Neural progenitor cell (in vitro differentiated cells): ENCODE data around the gene ESPNL. TPM values are rescaled to one million over a fixed set of nuclear protein-coding genes. Genes with fewer than 3 reads are reported as not detected.

Experiments used
- DNase-seq: peaks from one replicate; pipeline ENCODE4 v3.0.0-alpha.2; 2016; ENCODE audit warnings: low spot score
- H2AFZ ChIP-seq: fragments of 200-600 bp; sonication (generic); replicated peaks from 2 replicates; pipeline ENCODE4 v1.6.1; 2016; ENCODE audit warnings: antibody characterized with exemption
- H3F3A ChIP-seq: fragments of 200-600 bp; sonication (generic); 2 replicates; pipeline ENCODE4 v1.6.1; 2016; ENCODE audit warnings: antibody characterized with exemption, low read depth
- H3K27ac ChIP-seq: fragments of 200-600 bp; sonication (generic); 2 replicates; pipeline ENCODE4 v1.5.1; 2016; ENCODE audit warnings: mild to moderate bottlenecking
- H3K27me3 ChIP-seq: fragments of 200-600 bp; sonication (generic); 2 replicates; pipeline ENCODE4 v1.6.1; 2016; ENCODE audit warnings: mild to moderate bottlenecking, moderate library complexity
- H3K36me3 ChIP-seq: fragments of 200-600 bp; sonication (generic); 2 replicates; pipeline ENCODE4 v1.5.1; 2016
- H3K4me1 ChIP-seq: fragments of 200-600 bp; sonication (generic); 2 replicates; pipeline ENCODE4 v1.6.1; 2016; ENCODE audit warnings: mixed run types
- H3K4me2 ChIP-seq: fragments of 200-600 bp; sonication (generic); 2 replicates; pipeline ENCODE4 v1.6.1; 2016
- H3K4me3 ChIP-seq: fragments of 200-600 bp; sonication (generic); 2 replicates; pipeline ENCODE4 v1.5.1; 2016
- H3K79me2 ChIP-seq: fragments of 200-600 bp; sonication (generic); 2 replicates; pipeline ENCODE4 v1.6.1; 2016; ENCODE audit warnings: low read depth
- H3K9ac ChIP-seq: fragments of 200-600 bp; sonication (generic); 2 replicates; pipeline ENCODE4 v1.6.1; 2016
- H3K9me3 ChIP-seq: fragments of 200-600 bp; sonication (generic); 2 replicates; pipeline ENCODE4 v1.5.1; 2016; ENCODE audit warnings: low read depth
- H4K20me1 ChIP-seq: fragments of 200-600 bp; sonication (generic); 2 replicates; pipeline ENCODE4 v1.6.1; 2016; ENCODE audit warnings: low read depth
- H3K27ac Mint-ChIP-seq: 3 replicates; pipeline ENCODE4 v1.8.0; 2021; ENCODE audit warnings: mixed read lengths
- H3K27me3 Mint-ChIP-seq: 2 replicates; pipeline ENCODE4 v1.8.0; 2022; ENCODE audit warnings: low read depth, mild to moderate bottlenecking, inconsistent platforms, moderate library complexity, mixed read lengths; ENCODE audit not compliant: insufficient read depth
- H3K36me3 Mint-ChIP-seq: 3 replicates; pipeline ENCODE4 v1.8.0; 2021; ENCODE audit warnings: mixed read lengths
- H3K4me1 Mint-ChIP-seq: 3 replicates; pipeline ENCODE4 v1.8.0; 2021; ENCODE audit warnings: mixed read lengths
- H3K4me3 Mint-ChIP-seq: 3 replicates; pipeline ENCODE4 v1.8.0; 2021; ENCODE audit warnings: mild to moderate bottlenecking, moderate library complexity, mixed read lengths
- H3K9me3 Mint-ChIP-seq: 3 replicates; pipeline ENCODE4 v1.8.0; 2020; ENCODE audit warnings: mixed read lengths
- CTCF ChIP-seq: fragments of 200-600 bp; sonication (generic); IDR thresholded peaks from 2 replicates; pipeline ENCODE4 v1.5.1; 2017; ENCODE audit warnings: antibody characterized with exemption, mild to moderate bottlenecking
- EZH2 ChIP-seq: fragments of 200-600 bp; sonication (generic); IDR thresholded peaks from 2 replicates; pipeline ENCODE4 v1.6.1; 2017; ENCODE audit warnings: antibody characterized with exemption, mild to moderate bottlenecking, moderate library complexity
- EZH2phosphoT487 ChIP-seq: fragments of 200-600 bp; sonication (generic); IDR thresholded peaks from 2 replicates; pipeline ENCODE4 v1.6.1; 2017; ENCODE audit warnings: antibody characterized with exemption
- total RNA-seq: library from RNA; depleted of rRNA; stranded (reverse); fragments of >200 nt; gene quantifications from 2 replicates; pipeline ENCODE4 v1.2.3, GENCODE V29; 2015; ENCODE audit warnings: low replicate concordance

The ESPNL gene
- total RNA-seq, 1 donor from 2014 or later: 0.58 TPM

GRCh38 chr2:238145851-238146250 is 45.7 kb downstream of the ESPNL start:
- no peak for DNase-seq
- Histone ChIP-seq H2AFZ (no peak overlapping the region), H3K4me2 (no peak overlapping the region), H3K36me3 (no peaks in the 10 kb centered on the region), H4K20me1 (no peaks in the 10 kb centered on the region), H3K27ac (no peak overlapping the region), H3K9ac (no peak overlapping the region), H3K79me2 (no peaks in the 10 kb centered on the region), H3K4me3 (no peak overlapping the region), H3K9me3 (no peaks in the 10 kb centered on the region), H3K27me3 (no peaks in the 10 kb centered on the region), H3K4me1 (no peaks in the 10 kb centered on the region), H3F3A (no peaks in the 10 kb centered on the region)
- no peak overlapping the region for H3K27ac Mint-ChIP-seq
- H3K4me3 Mint-ChIP-seq: no peak overlapping the region
- no peaks in the 10 kb centered on the region for H3K4me1 Mint-ChIP-seq
- H3K9me3 Mint-ChIP-seq: no peaks in the 10 kb centered on the region
- H3K36me3 Mint-ChIP-seq: no peaks in the 10 kb centered on the region
- peaks cover 7% of the 10 kb centered on the region for H3K27me3 Mint-ChIP-seq
- no peak for TF ChIP-seq EZH2phosphoT487
- TF ChIP-seq EZH2: no peak
- TF ChIP-seq CTCF: no peak

GRCh38 chr2:238146884-238147544 is 46.9 kb downstream of the ESPNL start:
- no peak overlapping the region for H3K9ac ChIP-seq
- TF ChIP-seq EZH2phosphoT487: no peak
- TF ChIP-seq CTCF: no peak
- no peak for TF ChIP-seq EZH2
- no peaks in the 10 kb centered on the region for H3F3A ChIP-seq
- no peaks in the 10 kb centered on the region for H3K36me3 ChIP-seq
- H3K79me2 ChIP-seq: no peaks in the 10 kb centered on the region
- Mint-ChIP-seq H3K27me3 (peaks cover 4% of the 10 kb centered on the region), H3K36me3 (no peaks in the 10 kb centered on the region), H3K4me1 (no peaks in the 10 kb centered on the region), H3K27ac (no peak overlapping the region), H3K4me3 (no peak overlapping the region), H3K9me3 (no peaks in the 10 kb centered on the region)
- DNase-seq: no peak
- no peak overlapping the region for H3K27ac ChIP-seq
- peaks cover 7% of the 10 kb centered on the region for H3K4me1 ChIP-seq
- no peak overlapping the region for H3K4me2 ChIP-seq
- H3K4me3 ChIP-seq: no peak overlapping the region
- no peaks in the 10 kb centered on the region for H4K20me1 ChIP-seq
- H3K27me3 ChIP-seq: no peaks in the 10 kb centered on the region
- no peaks in the 10 kb centered on the region for H3K9me3 ChIP-seq
- H2AFZ ChIP-seq: no peak overlapping the region

GRCh38 chr2:238148981-238149380 is 48.8 kb downstream of the ESPNL start:
- H3K27ac Mint-ChIP-seq: no peak overlapping the region
- peaks cover under 1% of the 10 kb centered on the region for H3K4me1 Mint-ChIP-seq
- Histone ChIP-seq H4K20me1 (no peaks in the 10 kb centered on the region), H3K27me3 (no peaks in the 10 kb centered on the region), H3K4me1 (peaks cover 7% of the 10 kb centered on the region), H2AFZ (no peak overlapping the region), H3K27ac (no peak overlapping the region), H3K4me3 (no peak overlapping the region), H3K36me3 (no peaks in the 10 kb centered on the region), H3K79me2 (no peaks in the 10 kb centered on the region), H3K4me2 (no peak overlapping the region), H3K9ac (no peak overlapping the region), H3K9me3 (no peaks in the 10 kb centered on the region), H3F3A (no peaks in the 10 kb centered on the region)
- no peak for DNase-seq
- H3K9me3 Mint-ChIP-seq: peaks cover 1% of the 10 kb centered on the region
- peaks cover 6% of the 10 kb centered on the region for H3K27me3 Mint-ChIP-seq
- H3K4me3 Mint-ChIP-seq: no peak overlapping the region
- TF ChIP-seq EZH2 (no peak), EZH2phosphoT487 (no peak), CTCF (no peak)
- H3K36me3 Mint-ChIP-seq: no peaks in the 10 kb centered on the region
